Sigmoid colon (tissue), 4 donors: ENCODE measurements around the gene CT45A10.

Experiments
- EP300 ChIP-seq, 4 donors: sonication (generic); formaldehyde crosslinking; IDR thresholded peaks; one replicate each; pipeline ENCODE4 v1.6.1; 2017; ENCODE audit warnings: antibody characterized with exemption in 4 of 4
- POLR2A ChIP-seq, 2 donors: fragments of 450-650 bp; IDR thresholded peaks; one replicate each; pipeline ENCODE4 v1.6.1; 2016; ENCODE audit warnings: antibody characterized with exemption in 2 of 2, mild to moderate bottlenecking in 2 of 2, moderate library complexity in 2 of 2
- POLR2AphosphoS5 ChIP-seq, 4 donors: sonication (generic); formaldehyde crosslinking; IDR thresholded peaks; one replicate each; pipeline ENCODE4 v1.6.1; 2017; ENCODE audit warnings: antibody characterized with exemption in 4 of 4
- TF ChIP-seq, protein P1 (sequence below), 4 experiments: fragments of 450-650 bp in 3 of 4; fragments of 200-600 bp in 1 of 4; IDR thresholded peaks; one replicate each; pipeline ENCODE4 v1.5.1; 2016 to 2019; ENCODE audit warnings: antibody characterized with exemption in 4 of 4, mild to moderate bottlenecking in 3 of 4, moderate library complexity in 2 of 4

GRCh38 chrX:135910251-135910650 is 17.0 kb upstream of the CT45A10 start:
- TF ChIP-seq, protein P1, sequence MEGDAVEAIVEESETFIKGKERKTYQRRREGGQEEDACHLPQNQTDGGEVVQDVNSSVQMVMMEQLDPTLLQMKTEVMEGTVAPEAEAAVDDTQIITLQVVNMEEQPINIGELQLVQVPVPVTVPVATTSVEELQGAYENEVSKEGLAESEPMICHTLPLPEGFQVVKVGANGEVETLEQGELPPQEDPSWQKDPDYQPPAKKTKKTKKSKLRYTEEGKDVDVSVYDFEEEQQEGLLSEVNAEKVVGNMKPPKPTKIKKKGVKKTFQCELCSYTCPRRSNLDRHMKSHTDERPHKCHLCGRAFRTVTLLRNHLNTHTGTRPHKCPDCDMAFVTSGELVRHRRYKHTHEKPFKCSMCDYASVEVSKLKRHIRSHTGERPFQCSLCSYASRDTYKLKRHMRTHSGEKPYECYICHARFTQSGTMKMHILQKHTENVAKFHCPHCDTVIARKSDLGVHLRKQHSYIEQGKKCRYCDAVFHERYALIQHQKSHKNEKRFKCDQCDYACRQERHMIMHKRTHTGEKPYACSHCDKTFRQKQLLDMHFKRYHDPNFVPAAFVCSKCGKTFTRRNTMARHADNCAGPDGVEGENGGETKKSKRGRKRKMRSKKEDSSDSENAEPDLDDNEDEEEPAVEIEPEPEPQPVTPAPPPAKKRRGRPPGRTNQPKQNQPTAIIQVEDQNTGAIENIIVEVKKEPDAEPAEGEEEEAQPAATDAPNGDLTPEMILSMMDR (IDR thresholded peaks at IDR 0.05), result no peak
- TF ChIP-seq EP300 (IDR thresholded peaks at IDR 0.05) (no peak), POLR2A (IDR thresholded peaks at IDR 0.05) (no peak), POLR2AphosphoS5 (IDR thresholded peaks at IDR 0.05) (no peak)
